ENCODE data around the gene C13orf46.

C13orf46 gene

DNA sequence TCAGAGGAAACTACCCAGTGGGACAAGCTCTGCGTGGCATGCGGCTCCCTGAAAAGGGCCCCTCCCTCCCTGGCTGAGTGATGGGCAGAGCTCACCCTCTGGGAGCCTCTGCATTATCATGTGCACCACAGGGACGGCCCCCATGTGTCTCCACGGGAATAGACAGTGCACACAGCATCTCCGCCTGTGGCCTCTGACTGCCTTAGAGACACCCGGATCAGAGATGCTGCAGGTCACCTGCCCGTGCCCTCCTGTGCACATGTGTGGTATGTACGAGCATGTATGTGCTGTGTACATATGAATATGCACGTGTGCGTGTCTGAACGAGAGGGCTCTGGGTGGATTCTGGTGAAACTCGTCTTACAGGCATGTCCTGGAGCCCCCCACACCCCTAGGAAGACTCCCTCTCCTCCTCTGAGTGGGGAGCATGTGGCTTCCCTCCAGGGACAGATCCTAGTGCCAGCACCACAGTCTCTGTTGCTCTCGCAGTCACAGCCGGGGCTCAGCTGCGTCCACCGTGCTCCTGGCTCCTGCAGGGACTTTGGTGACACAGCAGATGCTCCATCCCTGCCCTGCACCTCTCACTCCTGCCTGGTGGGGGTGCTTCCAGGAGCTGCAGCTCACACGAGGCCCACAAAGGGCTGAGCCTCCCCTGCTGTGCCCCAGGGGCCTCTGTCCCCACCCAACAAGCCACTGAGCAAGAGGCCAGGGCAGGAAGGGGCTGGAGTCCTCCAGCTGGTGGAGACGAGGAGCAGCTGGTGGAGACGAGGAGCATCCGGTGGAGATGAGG, 19.6 kb downstream of the C13orf46 start:
- H3K4me3 ChIP-seq (ENCODE audit: low read depth, low read length): no peak overlapping the region
- TF ChIP-seq CTCF (IDR thresholded peaks at IDR 0.05; ENCODE audit: low read depth, low read length): no peak
- DNase-seq: peak; percentile 2
- H3K27me3 ChIP-seq: no peaks in the 10 kb centered on the region
- H3K9me3 ChIP-seq: no peaks in the 10 kb centered on the region; the same call in none of the 2 replicates
- H3K4me1 ChIP-seq: no peaks in the 10 kb centered on the region
- H3K36me3 ChIP-seq: no peaks in the 10 kb centered on the region

DNA sequence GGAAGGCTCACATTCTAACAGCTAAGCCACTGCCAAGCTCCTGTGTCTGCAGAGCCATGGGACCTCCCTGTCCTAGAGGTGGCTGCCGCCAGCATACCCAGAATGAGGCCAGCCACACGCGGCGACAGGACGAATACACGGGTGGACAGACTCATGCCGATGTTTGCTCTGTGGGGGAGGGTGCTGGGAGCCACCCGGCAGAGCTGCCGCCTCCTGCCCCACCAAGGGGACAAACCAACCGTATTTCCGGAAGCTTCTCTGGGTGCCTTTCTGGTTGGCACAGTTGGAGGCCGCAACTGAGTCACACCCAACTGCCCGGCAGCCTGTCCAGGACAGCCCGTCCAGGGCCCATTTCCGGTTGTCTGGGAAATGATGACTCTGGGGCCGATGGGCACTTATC, 20.3 kb downstream of the C13orf46 start:
- Histone ChIP-seq H3K4me3 (ENCODE audit: low read depth, low read length) (no peak overlapping the region), H3K9me3 (no peaks in the 10 kb centered on the region; the same call in none of the 2 replicates), H3K27me3 (no peaks in the 10 kb centered on the region), H3K4me1 (no peaks in the 10 kb centered on the region; the same call in 1 of the 2 replicates), H3K36me3 (no peaks in the 10 kb centered on the region)
- peak; percentile 3 for DNase-seq
- TF ChIP-seq CTCF (IDR thresholded peaks at IDR 0.05; ENCODE audit: low read depth, low read length): no peak

DNA sequence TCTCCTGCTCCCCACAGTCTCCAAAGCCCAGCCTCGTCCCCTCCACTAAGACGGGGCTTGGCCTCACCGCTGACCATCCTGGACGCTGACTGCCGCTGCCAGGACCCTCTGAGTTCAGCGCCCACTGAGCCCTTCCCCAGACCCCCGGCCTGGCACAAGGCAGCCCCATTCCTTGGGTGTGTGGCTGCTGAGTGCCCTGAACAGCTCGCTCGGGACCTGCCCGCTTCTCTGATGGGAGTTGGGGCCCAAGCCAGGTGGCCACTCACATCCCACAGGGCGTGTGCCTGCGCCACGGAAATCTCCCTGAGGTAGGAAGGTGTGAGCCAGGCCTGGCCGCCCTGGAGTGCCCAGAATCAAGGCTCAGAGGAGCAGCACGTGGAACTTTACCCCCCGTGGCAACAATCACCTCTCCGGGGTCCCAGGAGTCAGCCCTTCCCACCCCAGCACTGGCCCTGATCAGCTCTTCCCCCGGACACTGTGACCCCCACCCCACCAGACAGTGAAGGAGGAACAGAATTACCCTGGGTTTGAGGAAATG, 20.8 kb downstream of the C13orf46 start:
- no peaks in the 10 kb centered on the region for H3K27me3 ChIP-seq
- no peaks in the 10 kb centered on the region; the same call in 1 of the 2 replicates for H3K4me1 ChIP-seq
- no peak overlapping the region for H3K4me3 ChIP-seq (ENCODE audit: low read depth, low read length)
- no peaks in the 10 kb centered on the region for H3K36me3 ChIP-seq
- no peaks in the 10 kb centered on the region; the same call in 1 of the 2 replicates for H3K9me3 ChIP-seq
- TF ChIP-seq CTCF (IDR thresholded peaks at IDR 0.05; ENCODE audit: low read depth, low read length): no peak
- DNase-seq: peak; percentile 3

GRCh38 chr13:113952151-113952982, 21.5 kb downstream of the C13orf46 start:
- H3K9me3 ChIP-seq: no peaks in the 10 kb centered on the region; the same call in 1 of the 2 replicates
- peak; percentile 10 for DNase-seq
- no peak overlapping the region for H3K4me3 ChIP-seq (ENCODE audit: low read depth, low read length)
- no peaks in the 10 kb centered on the region; the same call in 1 of the 2 replicates for H3K4me1 ChIP-seq
- H3K36me3 ChIP-seq: no peaks in the 10 kb centered on the region
- TF ChIP-seq CTCF (IDR thresholded peaks at IDR 0.05; ENCODE audit: low read depth, low read length): no peak
- H3K27me3 ChIP-seq: no peaks in the 10 kb centered on the region

GRCh38 chr13:113951246-113951999, 22.5 kb downstream of the C13orf46 start:
- peak; percentile 80 for DNase-seq
- H3K4me3 ChIP-seq (ENCODE audit: low read depth, low read length): no peak overlapping the region

More at GRCh38 chr13:113951246-113951999, 22.5 kb downstream of the C13orf46 start:
- no peaks in the 10 kb centered on the region; the same call in 1 of the 2 replicates for H3K9me3 ChIP-seq
- peak; percentile 77 for TF ChIP-seq CTCF (IDR thresholded peaks at IDR 0.05; ENCODE audit: low read depth, low read length)
- no peaks in the 10 kb centered on the region; the same call in 1 of the 2 replicates for H3K4me1 ChIP-seq
- H3K36me3 ChIP-seq: no peaks in the 10 kb centered on the region
- H3K27me3 ChIP-seq: no peaks in the 10 kb centered on the region
